Mucosa of rectum (tissue), 2 donors: Measurements from ENCODE around the gene PAH.

Experiments used
- H3K27ac ChIP-seq, 2 donors: one replicate each; pipeline ENCODE4 v1.7.0; 2013; ENCODE audit warnings: inconsistent platforms in 2 of 2, low read depth in 2 of 2, low read length in 2 of 2
- H3K27me3 ChIP-seq, 2 donors: one replicate each; pipeline ENCODE4 v1.7.0; 2013; ENCODE audit warnings: low read length in 2 of 2; ENCODE audit not compliant: control insufficient read depth in 2 of 2, insufficient read depth in 2 of 2
- H3K36me3 ChIP-seq, 2 donors: one replicate each; pipeline ENCODE4 v1.7.0; 2013; ENCODE audit warnings: low read length in 2 of 2; ENCODE audit not compliant: control insufficient read depth in 2 of 2, insufficient read depth in 2 of 2
- H3K4me1 ChIP-seq, 2 donors: one replicate each; pipeline ENCODE4 v1.7.0; 2013; ENCODE audit warnings: low read length in 2 of 2, mild to moderate bottlenecking in 1 of 2; ENCODE audit not compliant: control insufficient read depth in 2 of 2, insufficient read depth in 2 of 2
- H3K4me3 ChIP-seq, 2 donors: one replicate each; pipeline ENCODE4 v1.7.0; 2013; ENCODE audit warnings: low read length in 2 of 2
- H3K9ac ChIP-seq, 2 donors: one replicate each; pipeline ENCODE4 v1.7.0; 2013; ENCODE audit warnings: low read length in 2 of 2, low read depth in 1 of 2, mild to moderate bottlenecking in 1 of 2
- H3K9me3 ChIP-seq, 2 donors: one replicate each; pipeline ENCODE4 v1.7.0; 2013; ENCODE audit warnings: low read length in 2 of 2; ENCODE audit not compliant: control insufficient read depth in 2 of 2
- donor health status: healthy.
- donor health status: Normal muscosa, but diverticular disease.

The PAH gene

GRCh38 chr12:102918840-102919239 lies 1.8 kb upstream of the PAH start:
- Histone ChIP-seq H3K27me3 (no peaks in the 10 kb centered on the region), H3K27ac (no peak overlapping the region), H3K36me3 (no peaks in the 10 kb centered on the region), H3K9ac (no peak overlapping the region), H3K4me3 (no peak overlapping the region), H3K9me3 (no peaks in the 10 kb centered on the region), H3K4me1 (peaks cover 0 to 2% of the 10 kb centered on the region in 2 donors)

DNA sequence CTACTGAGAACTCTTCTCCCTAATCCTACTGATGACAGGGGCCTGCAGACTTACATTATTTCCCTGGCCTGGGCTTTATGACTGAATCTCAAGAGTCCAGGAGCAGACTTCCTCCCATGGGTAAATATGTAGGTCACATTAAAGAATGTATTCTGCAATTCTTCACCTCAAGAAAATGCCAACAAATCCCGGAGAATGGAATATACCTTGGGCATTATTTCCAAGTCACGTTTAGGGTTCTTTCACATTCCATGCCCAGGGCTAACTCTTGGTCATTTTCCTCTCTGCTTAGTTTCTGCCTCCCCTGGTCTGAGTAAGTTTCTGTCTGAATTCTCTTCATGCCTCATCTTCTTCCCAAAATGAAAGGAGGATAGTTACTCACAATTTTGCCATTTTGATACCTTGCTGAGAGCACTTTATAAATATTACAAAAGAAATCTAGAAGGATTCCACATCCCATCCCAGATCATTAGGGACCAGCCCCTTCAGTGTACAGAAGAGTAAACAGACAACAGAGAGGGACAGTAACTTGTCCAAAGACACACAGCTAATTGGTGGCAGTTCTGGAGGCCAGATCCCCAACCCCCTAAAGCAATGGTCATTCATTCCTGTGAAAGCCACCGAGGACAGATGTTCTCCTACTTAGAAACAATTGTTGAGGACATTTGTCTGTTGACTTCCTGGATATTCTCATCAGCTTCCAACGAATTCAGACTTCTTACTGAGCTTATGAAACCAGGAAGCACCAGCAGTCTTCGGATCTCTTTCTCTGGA lies 605 bp downstream of the PAH start:
- no peaks in the 10 kb centered on the region for H3K9me3 ChIP-seq
- H3K27ac ChIP-seq: no peak overlapping the region
- no peak overlapping the region for H3K9ac ChIP-seq
- no peaks in the 10 kb centered on the region for H3K36me3 ChIP-seq
- no peak overlapping the region for H3K4me3 ChIP-seq
- H3K4me1 ChIP-seq: peaks cover 0 to 2% of the 10 kb centered on the region in 2 donors
- H3K27me3 ChIP-seq: no peaks in the 10 kb centered on the region

GRCh38 chr12:102913453-102914226 lies 3.4 kb downstream of the PAH start:
- no peak overlapping the region for H3K4me3 ChIP-seq
- H3K27me3 ChIP-seq: no peaks in the 10 kb centered on the region
- no peak overlapping the region for H3K9ac ChIP-seq
- H3K4me1 ChIP-seq: peaks cover 0 to 2% of the 10 kb centered on the region in 2 donors
- no peaks in the 10 kb centered on the region for H3K9me3 ChIP-seq
- no peak overlapping the region for H3K27ac ChIP-seq
- H3K36me3 ChIP-seq: no peaks in the 10 kb centered on the region

DNA sequence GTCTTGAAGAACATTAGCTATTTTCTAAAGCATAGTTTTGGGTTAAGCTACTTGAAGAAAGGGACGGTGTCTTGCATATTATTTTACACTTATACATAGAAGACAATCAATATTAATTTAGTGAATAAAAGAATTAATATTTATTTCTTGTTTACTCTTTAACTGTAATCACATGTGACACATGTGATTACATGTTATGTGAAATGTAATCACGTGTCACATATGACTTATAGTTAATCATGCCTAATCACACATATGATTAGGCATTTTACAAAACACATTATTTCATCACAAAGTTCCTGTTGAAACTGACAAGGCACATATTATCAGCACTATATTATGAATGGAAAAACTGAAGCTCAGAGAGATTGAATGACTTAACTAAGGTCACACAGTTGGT lies 4.8 kb downstream of the PAH start:
- Histone ChIP-seq H3K4me3 (no peak overlapping the region), H3K36me3 (no peaks in the 10 kb centered on the region), H3K27me3 (no peaks in the 10 kb centered on the region), H3K4me1 (peaks cover 0 to 2% of the 10 kb centered on the region in 2 donors), H3K27ac (no peak overlapping the region), H3K9me3 (no peaks in the 10 kb centered on the region), H3K9ac (no peak overlapping the region)

- H3K27me3 ChIP-seq: no peaks in the 10 kb centered on the region
- H3K4me3 ChIP-seq: no peak overlapping the region
- no peaks in the 10 kb centered on the region for H3K4me1 ChIP-seq
- no peaks in the 10 kb centered on the region for H3K9me3 ChIP-seq
- H3K9ac ChIP-seq: no peak overlapping the region
- H3K36me3 ChIP-seq: no peaks in the 10 kb centered on the region
- H3K27ac ChIP-seq: no peak overlapping the region
These were observed 5.7 kb downstream of the PAH start for GRCh38 chr12:102911320-102911719.

DNA sequence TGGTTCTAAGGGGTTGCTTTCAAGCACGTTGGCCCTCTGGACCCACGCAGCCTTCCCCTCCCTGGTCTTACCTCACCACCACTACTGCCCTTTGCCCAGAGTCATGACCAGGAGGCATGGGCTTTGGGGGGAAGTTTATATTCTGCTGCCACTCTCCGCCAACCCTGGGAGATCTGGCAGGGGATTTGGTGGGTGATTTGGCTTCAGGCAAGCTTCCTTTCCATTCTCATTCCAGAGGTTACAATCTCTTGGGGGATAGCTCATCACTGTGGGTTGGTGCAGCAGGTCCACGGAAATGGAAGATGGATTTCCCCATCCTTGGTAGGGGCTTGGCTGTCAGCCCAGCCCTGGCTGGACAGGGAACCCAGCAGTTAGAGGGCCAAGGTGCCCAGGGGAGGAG lies 6.3 kb downstream of the PAH start:
- H3K4me1 ChIP-seq: no peaks in the 10 kb centered on the region
- H3K36me3 ChIP-seq: no peaks in the 10 kb centered on the region
- H3K27ac ChIP-seq: no peak overlapping the region
- H3K27me3 ChIP-seq: no peaks in the 10 kb centered on the region
- H3K4me3 ChIP-seq: no peak overlapping the region
- no peaks in the 10 kb centered on the region for H3K9me3 ChIP-seq
- no peak overlapping the region for H3K9ac ChIP-seq

DNA sequence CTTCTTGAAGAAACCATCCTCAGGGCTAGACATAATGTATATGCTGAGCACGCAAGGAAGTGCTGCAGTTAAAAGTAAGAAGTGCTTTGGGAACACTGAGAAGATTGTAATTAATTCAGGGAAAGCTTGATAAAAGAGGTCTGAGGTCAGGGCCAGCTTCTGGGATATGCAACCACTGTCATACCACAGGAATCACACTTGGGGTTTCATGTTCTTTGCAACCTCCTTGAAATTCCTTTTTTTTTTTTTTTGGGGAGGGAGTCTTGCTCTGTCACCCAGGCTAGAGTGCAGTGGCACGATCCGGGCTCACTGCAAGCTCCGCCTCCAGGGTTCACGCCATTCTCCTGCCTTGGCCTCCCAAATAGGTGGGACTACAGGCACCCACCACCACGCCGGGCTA lies 6.9 kb downstream of the PAH start:
- H3K36me3 ChIP-seq: no peaks in the 10 kb centered on the region
- no peak overlapping the region for H3K4me3 ChIP-seq
- no peaks in the 10 kb centered on the region for H3K4me1 ChIP-seq
- H3K27ac ChIP-seq: no peak overlapping the region
- H3K9me3 ChIP-seq: no peaks in the 10 kb centered on the region
- H3K9ac ChIP-seq: no peak overlapping the region
- H3K27me3 ChIP-seq: no peaks in the 10 kb centered on the region

DNA sequence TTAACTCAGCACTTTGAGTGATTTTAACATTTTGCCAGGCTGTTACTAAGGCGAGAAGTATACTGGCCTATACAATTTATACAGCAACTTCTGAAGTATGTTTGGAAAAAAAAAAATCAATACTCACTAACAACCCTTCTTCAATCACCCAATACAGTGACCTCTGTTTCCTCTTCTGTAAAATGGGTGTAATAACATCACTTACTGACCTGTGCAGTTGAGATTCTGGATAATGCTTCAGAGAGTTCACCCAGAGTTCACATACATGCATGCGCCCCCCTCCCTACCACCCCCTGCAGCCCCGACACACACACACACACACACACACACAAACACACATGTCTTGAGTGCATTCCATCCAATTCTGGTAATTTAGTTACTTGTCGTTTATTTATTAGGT lies 9.1 kb downstream of the PAH start:
- Histone ChIP-seq H3K27me3 (no peaks in the 10 kb centered on the region), H3K4me1 (no peaks in the 10 kb centered on the region), H3K36me3 (no peaks in the 10 kb centered on the region), H3K9me3 (no peaks in the 10 kb centered on the region), H3K27ac (no peak overlapping the region), H3K9ac (no peak overlapping the region), H3K4me3 (no peak overlapping the region)

- Histone ChIP-seq H3K36me3 (no peaks in the 10 kb centered on the region), H3K4me3 (no peak overlapping the region), H3K27me3 (no peaks in the 10 kb centered on the region), H3K9me3 (no peaks in the 10 kb centered on the region), H3K27ac (no peak overlapping the region), H3K9ac (no peak overlapping the region), H3K4me1 (no peaks in the 10 kb centered on the region)
These were observed 11.8 kb downstream of the PAH start for GRCh38 chr12:102905229-102905628.

GRCh38 chr12:102903337-102904007 lies 13.6 kb downstream of the PAH start:
- H3K9ac ChIP-seq: no peak overlapping the region
- H3K4me3 ChIP-seq: no peak overlapping the region
- no peaks in the 10 kb centered on the region for H3K27me3 ChIP-seq
- H3K4me1 ChIP-seq: no peaks in the 10 kb centered on the region
- H3K27ac ChIP-seq: no peak overlapping the region
- H3K9me3 ChIP-seq: no peaks in the 10 kb centered on the region
- H3K36me3 ChIP-seq: no peaks in the 10 kb centered on the region
